Tibial artery (tissue), 4 donors: Measurements from ENCODE around the gene PNMA8C.

ENCODE experiments used
- DNase-seq, 2 donors: peaks; one replicate each; pipeline ENCODE4 v3.0.0-alpha.2; 2019
- H3K27ac ChIP-seq, 2 donors: fragments of 200-600 bp; sonication (generic) in 1 of 2; 1 replicate in 1 of 2; 2 replicates in 1 of 2; pipeline ENCODE4 v1.5.1; 2018 to 2019; ENCODE audit warnings: mild to moderate bottlenecking in 1 of 2
- H3K27me3 ChIP-seq, 2 donors: fragments of 200-600 bp; sonication (generic) in 1 of 2; one replicate each; pipeline versions ENCODE4 v1.5.1 to v1.6.0; 2016 to 2019
- H3K36me3 ChIP-seq, 3 donors: fragments of 200-600 bp; sonication (generic) in 2 of 3; one replicate each; pipeline ENCODE4 v1.5.1; 2016 to 2019; ENCODE audit warnings: mild to moderate bottlenecking in 2 of 3
- H3K4me1 ChIP-seq, 4 donors: fragments of 200-600 bp; sonication (generic) in 2 of 4; 1 replicate in 3 of 4; 2 replicates in 1 of 4; pipeline ENCODE4 v1.5.1; 2016 to 2019
- H3K4me3 ChIP-seq, 2 donors: fragments of 200-600 bp; sonication (generic) in 1 of 2; 1 replicate in 1 of 2; 2 replicates in 1 of 2; pipeline ENCODE4 v1.5.1; 2018 to 2019; ENCODE audit warnings: mild to moderate bottlenecking in 2 of 2
- H3K9me3 ChIP-seq, 3 donors: fragments of 200-600 bp; sonication (generic) in 1 of 3; one replicate each; pipeline ENCODE4 v1.5.1; 2016 to 2019
- CTCF ChIP-seq, 2 experiments: fragments of 200-600 bp in 1 of 2; fragments of 450-650 bp in 1 of 2; IDR thresholded peaks; one replicate each; pipeline ENCODE4 v1.5.1; 2017 to 2019; ENCODE audit warnings: antibody characterized with exemption in 2 of 2, mild to moderate bottlenecking in 1 of 2, moderate library complexity in 1 of 2
- intact Hi-C: fragments of 100-400 bp; cut with DNase I; formaldehyde crosslinking; loops from one replicate; pipeline ENCODE4 v1.15.0; 2023; ENCODE audit warnings: low total_unique reads

The PNMA8C gene

DNA sequence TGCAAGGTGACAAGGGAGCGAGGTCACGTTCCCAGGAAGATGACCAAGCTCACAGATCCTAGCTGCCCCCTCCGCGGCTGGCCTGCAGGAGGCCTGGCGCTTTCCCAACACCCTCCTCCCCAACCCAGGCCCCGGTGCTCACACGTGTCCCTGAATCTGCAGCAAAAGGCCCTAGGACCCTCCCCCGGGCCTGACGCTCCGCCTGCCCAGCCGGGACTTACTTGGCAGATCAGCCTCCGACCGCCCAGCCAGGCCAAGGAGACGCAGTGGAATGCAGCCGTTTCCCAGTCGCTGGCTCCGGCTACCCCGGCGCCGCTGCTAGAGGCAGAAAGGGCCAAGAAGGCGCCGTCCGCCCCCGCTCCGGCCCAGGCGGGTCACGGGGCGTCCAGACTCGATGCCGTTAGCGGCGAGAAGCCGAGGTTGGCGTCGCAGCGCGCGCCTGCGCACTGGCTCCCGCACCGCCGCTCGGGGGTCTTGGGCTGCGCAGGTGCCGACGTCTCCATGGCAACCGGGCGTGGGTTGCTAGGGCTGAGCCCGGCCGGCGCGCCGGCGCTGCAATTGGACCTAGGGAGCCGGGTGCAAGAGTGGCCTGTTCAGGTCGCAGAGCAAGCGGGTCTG, 42.5 kb upstream of the PNMA8C start, which contains the start of gene PNMA8A:
TSS of gene PNMA8A (minus strand) at position 448 of the 618 bp plus-strand sequence. CDS start 528 bp downstream, outside the sequence.
- DNase-seq = peak; percentile 80 to 92
- Histone ChIP-seq H3K4me1 (peaks cover 0 to 72% (median 38%) of the 10 kb centered on the region in 4 donors), H3K9me3 (no peaks in the 10 kb centered on the region), H3K36me3 (no peaks in the 10 kb centered on the region), H3K27ac (peak within 1 kb of the TSS; percentile 87 to 91), H3K4me3 (peak within 1 kb of the TSS; percentile 44 to 55), H3K27me3 (no peaks in the 10 kb centered on the region)
- TF ChIP-seq CTCF (IDR thresholded peaks at IDR 0.05) = peak; percentile 29 to 41
- intact Hi-C loops = no loop called here

- no peak for TF ChIP-seq CTCF (IDR thresholded peaks at IDR 0.05)
- intact Hi-C loops = no loop called here
Observed at GRCh38 chr19:46470376-46470775, 41.6 kb upstream of the PNMA8C start.

DNA sequence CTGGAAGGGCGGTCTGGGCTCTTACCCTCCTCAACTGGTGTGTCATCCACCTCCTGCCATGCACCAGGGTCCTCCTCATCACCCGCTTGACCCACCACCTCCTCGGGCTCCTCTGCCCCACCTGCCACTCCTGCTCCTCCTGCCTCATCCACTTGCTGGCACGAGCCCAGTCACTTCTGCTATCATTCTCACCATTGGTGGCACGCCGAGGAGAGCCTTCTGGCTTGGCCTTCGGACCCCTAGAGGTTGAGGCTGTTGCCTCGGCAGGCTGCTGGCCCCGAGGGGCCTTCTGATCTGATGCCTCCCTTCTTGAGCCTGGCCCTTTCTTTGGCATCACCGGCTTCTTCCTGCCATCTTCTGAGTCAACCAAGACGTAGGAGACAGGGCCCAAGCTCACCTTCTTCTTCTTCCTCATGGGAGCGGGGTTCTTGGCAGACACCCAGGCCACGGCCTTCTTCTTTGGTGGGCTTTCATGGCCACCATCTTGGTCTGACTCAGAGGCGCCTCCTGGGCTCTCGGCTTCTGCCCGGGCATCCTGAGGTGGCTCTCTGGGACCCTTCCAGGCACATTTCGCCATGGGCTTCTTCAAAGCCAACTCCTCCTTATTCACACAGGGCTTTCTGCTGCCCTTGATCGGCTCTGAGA, 40.9 kb upstream of the PNMA8C start:
- H3K36me3 ChIP-seq = no peaks in the 10 kb centered on the region
- peak in 1 of 2 donors; percentile 64 for DNase-seq
- H3K4me1 ChIP-seq = peaks cover 0 to 58% (median 32%) of the 10 kb centered on the region in 4 donors
- intact Hi-C loops = no loop called here
- no peak for TF ChIP-seq CTCF (IDR thresholded peaks at IDR 0.05)
- no peaks in the 10 kb centered on the region for H3K27me3 ChIP-seq
- H3K4me3 ChIP-seq = no peak overlapping the region
- no peaks in the 10 kb centered on the region for H3K9me3 ChIP-seq
- peak overlapping the region; percentile 87 to 91 for H3K27ac ChIP-seq

More at GRCh38 chr19:46470376-46470775, 41.6 kb upstream of the PNMA8C start:
- no peaks in the 10 kb centered on the region for H3K27me3 ChIP-seq
- H3K4me1 ChIP-seq = peaks cover 0 to 64% (median 33%) of the 10 kb centered on the region in 4 donors
- no peak overlapping the region for H3K4me3 ChIP-seq
- H3K9me3 ChIP-seq = no peaks in the 10 kb centered on the region
- peak overlapping the region; percentile 87 to 91 for H3K27ac ChIP-seq
- DNase-seq = peak in 1 of 2 donors; percentile 63
- H3K36me3 ChIP-seq = no peaks in the 10 kb centered on the region

DNA sequence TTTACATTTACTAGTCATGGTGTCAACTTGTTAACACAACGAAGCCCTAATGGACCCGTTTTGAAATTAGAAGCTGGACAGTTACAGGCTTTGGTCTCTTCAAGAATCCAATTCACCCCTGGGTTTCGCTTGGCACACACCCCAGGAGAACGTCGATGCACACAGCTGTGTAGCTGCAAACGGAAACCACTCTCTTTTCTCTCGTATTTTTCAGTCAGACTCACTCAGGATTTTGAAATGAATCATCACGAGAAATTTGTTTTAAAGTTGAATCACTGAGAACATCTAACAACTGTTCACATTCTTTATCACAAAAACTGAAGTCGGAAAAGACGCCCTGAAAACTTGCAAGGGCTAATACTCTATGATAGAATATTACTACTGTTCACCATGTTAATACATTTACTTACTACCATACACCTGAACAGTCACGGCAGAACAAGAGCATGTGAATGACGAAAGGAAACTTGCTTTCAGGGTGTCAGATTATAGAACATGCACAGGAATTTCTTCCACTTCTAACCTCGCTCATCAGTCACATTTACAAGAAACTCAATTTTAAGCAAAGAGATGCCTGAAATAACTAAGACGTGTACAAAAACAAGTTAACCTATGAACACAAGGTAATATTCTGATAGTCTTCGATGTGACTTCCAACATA, 37.9 kb upstream of the PNMA8C start:
- no peaks in the 10 kb centered on the region for H3K9me3 ChIP-seq
- H3K36me3 ChIP-seq = no peaks in the 10 kb centered on the region
- H3K4me1 ChIP-seq = peaks cover 0 to 30% (median 14%) of the 10 kb centered on the region in 4 donors
- intact Hi-C loops = no loop called here
- no peaks in the 10 kb centered on the region for H3K27me3 ChIP-seq
- TF ChIP-seq CTCF (IDR thresholded peaks at IDR 0.05) = no peak
- peak; percentile 49 to 69 for DNase-seq
- peak overlapping the region; percentile 19 to 67 for H3K27ac ChIP-seq
- H3K4me3 ChIP-seq = peak overlapping the region; percentile 3 to 7

DNA sequence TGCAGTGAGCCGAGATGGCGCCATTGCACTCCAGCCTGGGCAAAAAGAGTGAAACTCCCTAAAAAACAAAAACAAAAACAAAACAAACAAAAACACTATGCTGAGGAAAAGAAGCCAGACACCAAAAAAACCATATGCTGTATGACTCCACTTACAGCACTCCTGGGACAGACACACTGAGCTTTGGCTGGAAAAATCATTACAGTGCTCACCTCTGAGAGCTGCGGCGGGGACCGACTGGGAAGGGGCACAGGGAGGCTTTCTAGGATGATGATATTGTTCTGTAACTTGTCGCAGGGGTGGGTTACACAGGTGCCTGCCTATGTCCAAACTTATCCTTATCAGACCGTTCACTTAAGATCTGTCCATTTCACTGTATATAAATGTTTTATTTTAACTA, 34.8 kb upstream of the PNMA8C start:
- DNase-seq = peak in 1 of 2 donors; percentile 21
- H3K36me3 ChIP-seq = no peaks in the 10 kb centered on the region
- no peak overlapping the region for H3K4me3 ChIP-seq
- H3K9me3 ChIP-seq = no peaks in the 10 kb centered on the region
- H3K27ac ChIP-seq = no peak overlapping the region
- no peak for TF ChIP-seq CTCF (IDR thresholded peaks at IDR 0.05)
- peaks cover 0 to 9% (median 0%) of the 10 kb centered on the region in 4 donors for H3K4me1 ChIP-seq
- intact Hi-C loops = no loop called here
- no peaks in the 10 kb centered on the region for H3K27me3 ChIP-seq
